ENCODE data around the gene QRICH2.

DNA sequence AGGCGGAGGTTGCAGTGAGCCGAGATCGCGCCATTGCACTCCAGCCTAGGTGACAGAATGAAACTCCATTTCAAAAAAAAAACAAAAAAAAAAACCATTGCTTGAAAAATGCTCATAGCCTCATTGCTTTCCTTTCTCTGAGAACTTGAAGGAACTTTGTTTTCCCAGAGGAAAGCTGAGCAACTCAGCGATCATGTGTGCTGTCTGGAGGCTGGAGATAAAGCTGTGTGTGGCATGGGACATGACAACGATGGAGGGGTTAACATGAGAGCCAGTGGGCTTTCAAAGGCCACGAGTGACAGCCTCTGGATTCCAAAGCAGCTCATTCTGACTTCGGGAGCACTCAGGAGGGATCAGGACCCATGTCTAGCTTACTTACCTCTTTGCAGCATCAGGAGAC is 21.6 kb upstream of the QRICH2 start:
- TF ChIP-seq, protein P1, sequence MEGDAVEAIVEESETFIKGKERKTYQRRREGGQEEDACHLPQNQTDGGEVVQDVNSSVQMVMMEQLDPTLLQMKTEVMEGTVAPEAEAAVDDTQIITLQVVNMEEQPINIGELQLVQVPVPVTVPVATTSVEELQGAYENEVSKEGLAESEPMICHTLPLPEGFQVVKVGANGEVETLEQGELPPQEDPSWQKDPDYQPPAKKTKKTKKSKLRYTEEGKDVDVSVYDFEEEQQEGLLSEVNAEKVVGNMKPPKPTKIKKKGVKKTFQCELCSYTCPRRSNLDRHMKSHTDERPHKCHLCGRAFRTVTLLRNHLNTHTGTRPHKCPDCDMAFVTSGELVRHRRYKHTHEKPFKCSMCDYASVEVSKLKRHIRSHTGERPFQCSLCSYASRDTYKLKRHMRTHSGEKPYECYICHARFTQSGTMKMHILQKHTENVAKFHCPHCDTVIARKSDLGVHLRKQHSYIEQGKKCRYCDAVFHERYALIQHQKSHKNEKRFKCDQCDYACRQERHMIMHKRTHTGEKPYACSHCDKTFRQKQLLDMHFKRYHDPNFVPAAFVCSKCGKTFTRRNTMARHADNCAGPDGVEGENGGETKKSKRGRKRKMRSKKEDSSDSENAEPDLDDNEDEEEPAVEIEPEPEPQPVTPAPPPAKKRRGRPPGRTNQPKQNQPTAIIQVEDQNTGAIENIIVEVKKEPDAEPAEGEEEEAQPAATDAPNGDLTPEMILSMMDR (conservative IDR thresholded peaks at IDR 0.05 in 1 of 2, IDR thresholded peaks at IDR 0.05 in 1 of 2; ENCODE audit: extremely low read depth in 1 of 2, insufficient read depth in 1 of 2, low read depth in 1 of 2, low read length in 2 of 2) = no peak
- TF ChIP-seq EZH2 (IDR thresholded peaks at IDR 0.05; ENCODE audit: borderline replicate concordance, low read length) = no peak

Data from mammary epithelial cell (primary cell).